ENCODE data around the gene MYO5B. TPM values are rescaled to one million over a fixed set of nuclear protein-coding genes. Genes with fewer than 3 reads are reported as not detected.

The MYO5B gene
- total RNA-seq, 4 donors from 2014 or later: 1.9 to 18.3 (median 4.4) TPM

DNA sequence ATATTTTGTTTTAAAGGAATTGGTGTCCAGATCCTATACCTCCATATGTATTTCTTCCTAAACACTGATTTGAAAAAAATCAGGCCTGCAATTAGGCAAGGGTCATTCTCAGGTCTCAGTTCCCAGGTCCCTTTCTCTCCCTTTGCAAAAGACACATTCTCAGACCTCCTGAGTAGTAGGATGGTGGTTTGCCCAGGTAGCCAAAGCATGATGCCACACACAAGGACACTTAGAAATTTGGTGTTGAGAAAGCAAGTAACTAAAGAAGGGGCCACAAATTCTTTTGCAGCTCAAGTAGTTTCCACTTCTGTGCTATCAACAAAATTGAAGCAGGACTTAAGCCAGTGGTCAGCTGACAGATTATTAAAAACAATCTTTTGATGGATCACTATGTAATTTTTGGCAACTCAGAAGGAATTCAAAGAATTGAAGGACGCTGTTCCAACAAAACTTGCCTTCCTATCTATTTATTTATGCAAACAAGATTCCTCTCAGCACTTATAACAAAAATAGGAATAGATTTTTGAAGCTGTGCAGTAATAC is 6.6 kb upstream of the MYO5B start:
- H3K4me3 ChIP-seq: no peak overlapping the region
- peak; percentile 14 for ATAC-seq
- WGBS, 2 donors (ENCODE audit: low coverage in 1 of 2): 0 to 11% methylated on average over 1 of the region's 1 CpG
- TF ChIP-seq, protein P1, sequence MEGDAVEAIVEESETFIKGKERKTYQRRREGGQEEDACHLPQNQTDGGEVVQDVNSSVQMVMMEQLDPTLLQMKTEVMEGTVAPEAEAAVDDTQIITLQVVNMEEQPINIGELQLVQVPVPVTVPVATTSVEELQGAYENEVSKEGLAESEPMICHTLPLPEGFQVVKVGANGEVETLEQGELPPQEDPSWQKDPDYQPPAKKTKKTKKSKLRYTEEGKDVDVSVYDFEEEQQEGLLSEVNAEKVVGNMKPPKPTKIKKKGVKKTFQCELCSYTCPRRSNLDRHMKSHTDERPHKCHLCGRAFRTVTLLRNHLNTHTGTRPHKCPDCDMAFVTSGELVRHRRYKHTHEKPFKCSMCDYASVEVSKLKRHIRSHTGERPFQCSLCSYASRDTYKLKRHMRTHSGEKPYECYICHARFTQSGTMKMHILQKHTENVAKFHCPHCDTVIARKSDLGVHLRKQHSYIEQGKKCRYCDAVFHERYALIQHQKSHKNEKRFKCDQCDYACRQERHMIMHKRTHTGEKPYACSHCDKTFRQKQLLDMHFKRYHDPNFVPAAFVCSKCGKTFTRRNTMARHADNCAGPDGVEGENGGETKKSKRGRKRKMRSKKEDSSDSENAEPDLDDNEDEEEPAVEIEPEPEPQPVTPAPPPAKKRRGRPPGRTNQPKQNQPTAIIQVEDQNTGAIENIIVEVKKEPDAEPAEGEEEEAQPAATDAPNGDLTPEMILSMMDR (IDR thresholded peaks at IDR 0.05): no peak
- TF ChIP-seq POLR2A (IDR thresholded peaks at IDR 0.05) (no peak), POLR2AphosphoS5 (IDR thresholded peaks at IDR 0.05) (no peak), EP300 (IDR thresholded peaks at IDR 0.05) (no peak)
- H3K27ac ChIP-seq: no peak overlapping the region
- no peaks in the 10 kb centered on the region for H3K36me3 ChIP-seq
- H3K4me1 ChIP-seq: peaks cover 0 to 12% (median 3%) of the 10 kb centered on the region in 3 donors
- peaks cover 32% of the 10 kb centered on the region for H3K27me3 ChIP-seq
- no peaks in the 10 kb centered on the region for H3K9me3 ChIP-seq

DNA sequence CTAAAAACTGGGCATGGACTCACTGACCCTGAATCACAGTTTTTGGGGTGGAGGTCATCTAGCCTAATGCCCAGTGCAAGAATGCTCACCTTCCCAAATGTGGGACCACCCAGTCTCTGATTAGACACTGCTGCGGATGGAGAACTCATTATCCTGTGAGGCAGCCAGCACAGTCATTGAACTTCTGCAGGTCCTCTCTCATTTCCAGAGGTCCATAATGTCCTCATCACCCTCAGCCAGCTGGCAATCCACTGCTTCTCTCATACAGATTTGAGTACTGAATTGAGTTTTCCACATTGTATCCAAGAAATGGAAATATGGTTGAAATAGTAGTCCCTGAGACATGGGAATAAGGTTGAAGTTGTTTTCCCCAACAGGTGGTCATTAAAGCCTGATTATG is 5.0 kb upstream of the MYO5B start:
- H3K4me3 ChIP-seq: no peak overlapping the region
- TF ChIP-seq EP300 (IDR thresholded peaks at IDR 0.05): no peak
- no peak for ATAC-seq
- peaks cover 0 to 21% (median 3%) of the 10 kb centered on the region in 3 donors for H3K4me1 ChIP-seq
- no peaks in the 10 kb centered on the region for H3K36me3 ChIP-seq
- 100% methylated on average over 1 of the region's 1 CpG; no CpG with 5 or more reads in 1 of the 2 donors for WGBS, 2 donors (ENCODE audit: low coverage in 1 of 2)
- H3K27me3 ChIP-seq: peaks cover 47% of the 10 kb centered on the region
- H3K9me3 ChIP-seq: no peaks in the 10 kb centered on the region
- no peak overlapping the region for H3K27ac ChIP-seq

DNA sequence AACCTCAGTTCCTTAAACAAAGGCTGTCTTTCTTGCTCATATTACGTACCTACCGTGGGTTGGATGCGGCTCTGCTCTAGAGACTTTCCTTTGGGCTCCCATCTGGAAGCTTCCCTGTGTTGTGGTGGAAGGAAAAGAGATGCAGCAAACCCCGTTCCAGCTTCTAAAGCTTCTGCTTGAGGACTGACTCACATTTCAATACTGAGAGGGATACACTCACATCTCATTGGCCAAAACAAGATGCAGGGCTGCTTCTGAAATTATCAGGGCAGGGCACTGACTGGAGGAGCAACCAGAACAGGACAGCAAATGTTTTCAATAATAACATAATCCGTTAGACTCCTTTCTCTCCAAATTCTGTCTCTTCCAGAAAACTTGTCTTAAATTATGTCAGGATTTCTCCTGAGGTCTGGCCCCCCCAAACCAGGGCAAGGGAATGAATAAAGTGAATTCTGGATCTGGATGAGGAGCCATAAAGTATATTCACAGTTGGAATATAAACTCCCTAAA is 4.5 kb upstream of the MYO5B start:
- H3K27me3 ChIP-seq: peaks cover 52% of the 10 kb centered on the region
- WGBS, 2 donors (ENCODE audit: low coverage in 1 of 2): 69 to 73% methylated on average over 3 to 4 of the region's 5 CpGs
- TF ChIP-seq POLR2AphosphoS5 (IDR thresholded peaks at IDR 0.05): no peak
- no peak for TF ChIP-seq EP300 (IDR thresholded peaks at IDR 0.05)
- TF ChIP-seq POLR2A (IDR thresholded peaks at IDR 0.05): no peak
- TF ChIP-seq, protein P1 (IDR thresholded peaks at IDR 0.05): no peak

DNA sequence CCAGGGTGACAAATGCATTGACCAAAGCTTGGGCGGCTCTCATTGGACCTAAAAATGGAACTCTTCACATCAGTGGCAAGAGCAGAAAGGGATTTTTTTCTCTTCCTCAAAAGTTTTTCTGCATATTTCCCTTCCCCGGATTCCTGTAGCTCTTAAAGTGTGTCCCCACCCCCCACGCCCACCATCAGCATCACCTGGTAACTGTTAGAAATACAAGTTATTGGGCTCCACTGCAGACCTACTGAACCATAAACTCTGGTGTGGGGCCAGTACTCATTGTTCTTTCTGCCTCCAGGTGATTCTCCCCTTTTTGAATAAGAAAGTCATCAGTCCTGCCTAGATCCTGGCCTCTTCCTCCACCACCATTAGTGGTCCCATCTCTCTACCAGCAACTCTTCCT is 1.3 kb upstream of the MYO5B start:
- no peak for ATAC-seq
- Histone ChIP-seq H3K36me3 (no peaks in the 10 kb centered on the region), H3K27ac (no peak overlapping the region), H3K9me3 (no peaks in the 10 kb centered on the region), H3K4me3 (no peak overlapping the region), H3K4me1 (peaks cover 0 to 28% (median 0%) of the 10 kb centered on the region in 3 donors), H3K27me3 (peaks cover 78% of the 10 kb centered on the region)
- 79 to 80% methylated on average over 2 of the region's 3 CpGs for WGBS, 2 donors (ENCODE audit: low coverage in 1 of 2)
- no peak for TF ChIP-seq EP300 (IDR thresholded peaks at IDR 0.05)
- no peak for TF ChIP-seq POLR2A (IDR thresholded peaks at IDR 0.05)
- TF ChIP-seq POLR2AphosphoS5 (IDR thresholded peaks at IDR 0.05): no peak
- TF ChIP-seq, protein P1 (IDR thresholded peaks at IDR 0.05): no peak

More for the DNA sequence above, 4.5 kb upstream of the MYO5B start:
- Histone ChIP-seq H3K4me1 (peaks cover 0 to 26% (median 3%) of the 10 kb centered on the region in 3 donors), H3K36me3 (no peaks in the 10 kb centered on the region), H3K27ac (no peak overlapping the region), H3K4me3 (no peak overlapping the region), H3K9me3 (no peaks in the 10 kb centered on the region)
- no peak for ATAC-seq

DNA sequence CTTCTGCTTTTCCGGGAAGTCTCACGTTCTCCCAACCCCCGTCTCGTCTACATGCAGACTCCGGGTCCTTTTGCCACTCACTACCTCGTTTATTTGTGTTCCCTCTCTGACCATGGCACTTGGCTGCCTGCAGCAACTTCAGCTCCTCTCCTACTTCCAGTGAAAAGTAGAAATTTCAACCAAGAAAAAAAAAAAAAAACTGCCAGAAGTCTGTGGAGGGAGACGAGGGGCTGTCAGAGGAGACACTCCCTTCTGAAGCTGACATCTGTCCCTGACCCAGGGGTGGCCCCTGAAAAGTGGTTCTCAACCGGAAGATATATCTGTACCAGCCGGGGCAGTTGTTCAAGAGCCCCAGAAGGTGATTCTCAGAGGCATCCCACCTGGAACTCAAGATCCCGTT is 742 bp upstream of the MYO5B start:
- no peak for ATAC-seq
- 35 to 37% methylated on average over 4 to 9 of the region's 10 CpGs for WGBS, 2 donors (ENCODE audit: low coverage in 1 of 2)
- Histone ChIP-seq H3K4me1 (peaks cover 0 to 28% (median 0%) of the 10 kb centered on the region in 3 donors), H3K36me3 (no peaks in the 10 kb centered on the region), H3K9me3 (no peaks in the 10 kb centered on the region), H3K27ac (no peak overlapping the region), H3K27me3 (peaks cover 78% of the 10 kb centered on the region), H3K4me3 (no peak overlapping the region)
- no peak for TF ChIP-seq POLR2AphosphoS5 (IDR thresholded peaks at IDR 0.05)
- no peak for TF ChIP-seq EP300 (IDR thresholded peaks at IDR 0.05)
- TF ChIP-seq, protein P1 (IDR thresholded peaks at IDR 0.05): no peak
- no peak for TF ChIP-seq POLR2A (IDR thresholded peaks at IDR 0.05)
